Keratinocyte (primary cell): ENCODE results near the gene KRTAP2-1.

ENCODE experiments used
- EZH2 ChIP-seq: IDR thresholded peaks from one replicate; pipeline ENCODE4 v1.6.1; 2012; ENCODE audit warnings: inconsistent platforms, mild to moderate bottlenecking, low read length, moderate library complexity
- TF ChIP-seq, protein P1 (sequence below), 3 experiments: IDR thresholded peaks in 1 of 3; conservative IDR thresholded peaks in 1 of 3; optimal IDR thresholded peaks in 1 of 3; 2 replicates in 2 of 3; 3 replicates in 1 of 3; pipeline versions ENCODE3 to v1.5.1; 2011; ENCODE audit warnings: low read length in 3 of 3, mild to moderate bottlenecking in 3 of 3, moderate library complexity in 2 of 3, control low read depth in 1 of 3, inconsistent platforms in 1 of 3; ENCODE audit not compliant: insufficient read depth in 2 of 3; ENCODE audit errors: extremely low read depth in 1 of 3

DNA sequence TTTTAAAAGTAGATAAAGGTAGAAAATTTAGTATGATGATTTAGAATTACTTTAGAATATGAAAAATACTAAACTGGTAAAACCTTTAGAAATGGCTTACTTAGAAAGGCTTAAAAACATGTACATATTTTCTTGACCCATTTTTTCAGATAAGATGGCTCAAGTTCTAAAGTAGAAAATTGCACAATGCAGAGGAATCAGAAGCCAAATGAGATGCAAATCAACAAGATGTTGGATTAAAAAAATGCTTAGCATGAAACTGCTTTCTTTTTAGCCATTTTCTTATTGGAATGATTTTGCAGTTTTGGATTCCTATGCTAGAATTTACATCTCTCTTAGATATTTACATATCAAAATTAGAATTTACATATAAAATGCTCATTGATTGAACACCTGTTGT, 36.7 kb downstream of the KRTAP2-1 start:
- TF ChIP-seq, protein P1, sequence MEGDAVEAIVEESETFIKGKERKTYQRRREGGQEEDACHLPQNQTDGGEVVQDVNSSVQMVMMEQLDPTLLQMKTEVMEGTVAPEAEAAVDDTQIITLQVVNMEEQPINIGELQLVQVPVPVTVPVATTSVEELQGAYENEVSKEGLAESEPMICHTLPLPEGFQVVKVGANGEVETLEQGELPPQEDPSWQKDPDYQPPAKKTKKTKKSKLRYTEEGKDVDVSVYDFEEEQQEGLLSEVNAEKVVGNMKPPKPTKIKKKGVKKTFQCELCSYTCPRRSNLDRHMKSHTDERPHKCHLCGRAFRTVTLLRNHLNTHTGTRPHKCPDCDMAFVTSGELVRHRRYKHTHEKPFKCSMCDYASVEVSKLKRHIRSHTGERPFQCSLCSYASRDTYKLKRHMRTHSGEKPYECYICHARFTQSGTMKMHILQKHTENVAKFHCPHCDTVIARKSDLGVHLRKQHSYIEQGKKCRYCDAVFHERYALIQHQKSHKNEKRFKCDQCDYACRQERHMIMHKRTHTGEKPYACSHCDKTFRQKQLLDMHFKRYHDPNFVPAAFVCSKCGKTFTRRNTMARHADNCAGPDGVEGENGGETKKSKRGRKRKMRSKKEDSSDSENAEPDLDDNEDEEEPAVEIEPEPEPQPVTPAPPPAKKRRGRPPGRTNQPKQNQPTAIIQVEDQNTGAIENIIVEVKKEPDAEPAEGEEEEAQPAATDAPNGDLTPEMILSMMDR (optimal IDR thresholded peaks at IDR 0.05 in 1 of 3, IDR thresholded peaks at IDR 0.05 in 1 of 3, conservative IDR thresholded peaks at IDR 0.05 in 1 of 3; ENCODE audit: extremely low read depth in 1 of 3, insufficient read depth in 2 of 3, low read length in 3 of 3): no peak
- TF ChIP-seq EZH2: no peak
